Endothelial cell of umbilical vein (primary cell): ENCODE measurements around the gene DYNLT3. TPM values are rescaled to one million over a fixed set of nuclear protein-coding genes. Genes with fewer than 3 reads are reported as not detected.

ENCODE experiments used
- BruUV-seq: library from RNA; stranded (reverse); fragments of 400-500 nt; replicated peaks from 2 replicates; lab custom pipeline; 2021; lab: Mats Ljungman, UMichigan
- CTCF ChIA-PET: fragments of 300-600, 350-600 bp; sonication (Branson Sonifier 250); formaldehyde crosslinking; loops from one replicate; lab custom pipeline; 2021; ENCODE audit warnings: antibody characterized with exemption, inconsistent platforms; lab: Charles Lee
- POLR2A ChIA-PET: fragments of 300-600, 350-600 bp; sonication (Branson Sonifier 250); formaldehyde crosslinking; loops from one replicate; lab custom pipeline; 2021; ENCODE audit warnings: antibody characterized with exemption, inconsistent platforms; lab: Charles Lee
- DNase-seq: peaks from one replicate; pipeline ENCODE4 v3.0.0-alpha.2; 2011; ENCODE audit warnings: low read depth, low spot score
- FAIRE-seq: peaks from 2 replicates; lab custom pipeline; 2011; peaks lifted over from hg19 to GRCh38; lab: Jason Lieb, UNC
- H2AFZ ChIP-seq: 2 replicates; pipeline ENCODE4 v1.6.0; 2012; ENCODE audit warnings: low read depth, low read length, control low read depth, inconsistent platforms
- H3K27ac ChIP-seq: 2 replicates; pipeline ENCODE4 v1.5.1; 2011; ENCODE audit warnings: low read depth, mild to moderate bottlenecking, control low read depth, low read length, moderate library complexity; ENCODE audit not compliant: insufficient read depth
- H3K27me3 ChIP-seq, 2 experiments: 2 replicates each; pipeline versions ENCODE4 v1.6.0 to v1.6.1; 2011; ENCODE audit warnings: low read length in 2 of 2, mixed read lengths in 1 of 2; ENCODE audit not compliant: control insufficient read depth in 2 of 2, insufficient read depth in 2 of 2
- H3K36me3 ChIP-seq, 2 experiments: 2 replicates in 1 of 2; 3 replicates in 1 of 2; pipeline ENCODE4 v1.5.1; 2011; ENCODE audit warnings: low read length in 2 of 2, mild to moderate bottlenecking in 1 of 2, moderate library complexity in 1 of 2; ENCODE audit not compliant: control insufficient read depth in 2 of 2, insufficient read depth in 2 of 2; ENCODE audit errors: extremely low read depth in 1 of 2
- H3K4me1 ChIP-seq: 3 replicates; pipeline ENCODE4 v1.5.1; 2011; ENCODE audit warnings: mild to moderate bottlenecking, low read length; ENCODE audit not compliant: control insufficient read depth, insufficient read depth; ENCODE audit errors: extremely low read depth
- H3K4me2 ChIP-seq: 2 replicates; pipeline ENCODE4 v1.6.1; 2011; ENCODE audit warnings: low read length, control low read depth, mixed read lengths; ENCODE audit not compliant: insufficient read depth
- H3K4me3 ChIP-seq, 3 experiments: fragments of 200-600 bp in 1 of 3; sonication (generic), shearing (Covaris generic) in 1 of 3; replicated peaks in 1 of 3; 2 replicates each; pipeline ENCODE4 v1.5.1; 2011 to 2016; ENCODE audit warnings: control low read depth in 3 of 3, low read length in 3 of 3, mild to moderate bottlenecking in 2 of 3, inconsistent platforms in 1 of 3, low read depth in 1 of 3, moderate library complexity in 1 of 3; ENCODE audit not compliant: insufficient read depth in 1 of 3
- H3K79me2 ChIP-seq: 2 replicates; pipeline ENCODE4 v1.6.0; 2012; ENCODE audit warnings: low read length, inconsistent platforms; ENCODE audit not compliant: control insufficient read depth, insufficient read depth
- H3K9ac ChIP-seq: replicated peaks from 2 replicates; pipeline ENCODE3; 2011; ENCODE audit warnings: low read length, control low read depth; ENCODE audit not compliant: insufficient read depth; ENCODE audit errors: extremely low read depth
- H3K9me1 ChIP-seq: replicated peaks from 3 replicates; pipeline ENCODE4 v1.6.0; 2011; ENCODE audit warnings: mild to moderate bottlenecking, low read length; ENCODE audit not compliant: control insufficient read depth, insufficient read depth; ENCODE audit errors: extremely low read depth
- H3K9me3 ChIP-seq: replicated peaks from 2 replicates; pipeline ENCODE4 v1.5.1; 2012; ENCODE audit warnings: low read length, inconsistent platforms; ENCODE audit not compliant: control insufficient read depth, insufficient read depth
- H4K20me1 ChIP-seq: replicated peaks from 2 replicates; pipeline ENCODE3; 2011; ENCODE audit warnings: mild to moderate bottlenecking, low read length; ENCODE audit not compliant: control insufficient read depth, insufficient read depth; ENCODE audit errors: extremely low read depth
- EZH2 ChIP-seq: IDR thresholded peaks from 2 replicates; pipeline ENCODE4 v1.6.1; 2012; ENCODE audit warnings: borderline replicate concordance, low read depth, mild to moderate bottlenecking, moderate library complexity, low read length, inconsistent platforms; ENCODE audit not compliant: severe bottlenecking
- FOS ChIP-seq: IDR thresholded peaks from 2 replicates; pipeline ENCODE4 v1.6.1; 2011; ENCODE audit warnings: mild to moderate bottlenecking, low read length, moderate library complexity, borderline replicate concordance; ENCODE audit not compliant: insufficient read depth
- GATA2 ChIP-seq: IDR thresholded peaks from 2 replicates; pipeline ENCODE4 v1.7.0; 2011; ENCODE audit warnings: low read depth, mild to moderate bottlenecking, moderate library complexity, mixed read lengths, low read length; ENCODE audit not compliant: insufficient read length, insufficient read depth
- JUN ChIP-seq: IDR thresholded peaks from 2 replicates; pipeline ENCODE4 v1.6.1; 2011; ENCODE audit warnings: borderline replicate concordance, low read depth; ENCODE audit not compliant: insufficient read length, insufficient read depth
- MYC ChIP-seq: IDR thresholded peaks from one replicate; pipeline ENCODE4 v1.6.1; 2011; ENCODE audit warnings: mild to moderate bottlenecking, low read depth, low read length
- POLR2A ChIP-seq: IDR thresholded peaks from 2 replicates; pipeline ENCODE4 v1.6.1; 2012; ENCODE audit warnings: low read depth, mild to moderate bottlenecking, control low read depth, low read length
- POLR2AphosphoS5 ChIP-seq: IDR thresholded peaks from 2 replicates; pipeline ENCODE4 v1.6.1; 2012; ENCODE audit warnings: low read depth, mild to moderate bottlenecking, control low read depth, low read length, moderate library complexity; ENCODE audit not compliant: insufficient read depth
- dilution Hi-C: fragments of 300-500 bp; cut with MboI; formaldehyde crosslinking; loops from one replicate; pipeline ENCODE4 v1.15.0; 2019; ENCODE audit warnings: low sequenced_read_pairs; ENCODE audit not compliant: extremely low pct_ligation_motif_present
- intact Hi-C: fragments of 100-400 bp; cut with micrococcal nuclease; formaldehyde crosslinking; loops from one replicate; pipeline ENCODE4 v1.10.0; 2022
- polyA plus RNA-seq, 4 experiments: library from polyadenylated mRNA; depleted of rRNA in 3 of 4; stranded (reverse) in 3 of 4; unstranded in 1 of 4; fragments of >200 nt; gene quantifications; 2 replicates each; pipeline versions ENCODE4 v1.2.1 to v1.2.3, GENCODE V29; 2011 to 2012; ENCODE audit warnings: missing spikeins in 1 of 4
- total RNA-seq: library from RNA; stranded (reverse); gene quantifications from 2 replicates; pipeline ENCODE4 v1.2.3, GENCODE V29; 2021
- TF ChIP-seq, protein P1 (sequence below), 2 donors: IDR thresholded peaks; 1 replicate in 1 of 2; 2 replicates in 1 of 2; pipeline ENCODE4 v1.5.1; 2011; ENCODE audit warnings: low read length in 2 of 2, mild to moderate bottlenecking in 2 of 2, moderate library complexity in 2 of 2, control low read depth in 1 of 2, inconsistent platforms in 1 of 2, low read depth in 1 of 2; ENCODE audit not compliant: insufficient read depth in 1 of 2; ENCODE audit errors: extremely low read depth in 1 of 2
- TF ChIP-seq, protein P2 (sequence below): IDR thresholded peaks from 2 replicates; pipeline ENCODE4 v1.6.1; 2011; ENCODE audit not compliant: insufficient read depth, insufficient read length

Gene DYNLT3
- total and polyA plus RNA-seq, 2 donors (not counting 3 experiments of a cell fraction or from before 2014, with no cell fraction given): 9.3 to 22.8 TPM

DNA sequence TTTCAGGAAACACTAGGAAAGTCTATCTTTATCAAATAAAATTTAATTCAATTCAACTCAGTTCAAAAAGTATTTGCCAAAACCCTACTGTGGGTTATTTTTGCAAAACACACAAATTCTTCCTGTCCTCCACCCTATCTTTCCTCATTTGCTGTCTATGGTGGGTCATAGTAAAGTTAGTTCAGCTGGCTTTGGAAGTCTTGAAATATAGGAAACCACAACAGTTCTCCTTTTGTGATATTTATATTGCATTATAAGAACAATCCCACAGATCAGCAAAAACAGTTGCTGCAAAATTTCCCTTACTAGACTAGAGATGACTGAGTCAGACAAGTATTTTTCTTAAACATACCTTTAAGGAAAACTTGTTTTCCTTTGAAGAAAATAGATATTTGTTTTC, 45.3 kb downstream of the DYNLT3 start:
- Histone ChIP-seq H2AFZ (no peak overlapping the region), H4K20me1 (no peaks in the 10 kb centered on the region), H3K4me3 (no peak overlapping the region), H3K79me2 (no peaks in the 10 kb centered on the region), H3K27me3 (no peaks in the 10 kb centered on the region), H3K9ac (no peak overlapping the region), H3K9me1 (no peaks in the 10 kb centered on the region), H3K27ac (no peak overlapping the region), H3K9me3 (no peaks in the 10 kb centered on the region), H3K4me1 (no peaks in the 10 kb centered on the region), H3K4me2 (no peak overlapping the region), H3K36me3 (no peaks in the 10 kb centered on the region)
- no TSS peak for BruUV-seq
- intact Hi-C loops (no loop called here), dilution Hi-C loops (no loop called here)
- no peak for TF ChIP-seq EZH2
- TF ChIP-seq JUN: no peak
- no peak for TF ChIP-seq POLR2A
- TF ChIP-seq, protein P1, sequence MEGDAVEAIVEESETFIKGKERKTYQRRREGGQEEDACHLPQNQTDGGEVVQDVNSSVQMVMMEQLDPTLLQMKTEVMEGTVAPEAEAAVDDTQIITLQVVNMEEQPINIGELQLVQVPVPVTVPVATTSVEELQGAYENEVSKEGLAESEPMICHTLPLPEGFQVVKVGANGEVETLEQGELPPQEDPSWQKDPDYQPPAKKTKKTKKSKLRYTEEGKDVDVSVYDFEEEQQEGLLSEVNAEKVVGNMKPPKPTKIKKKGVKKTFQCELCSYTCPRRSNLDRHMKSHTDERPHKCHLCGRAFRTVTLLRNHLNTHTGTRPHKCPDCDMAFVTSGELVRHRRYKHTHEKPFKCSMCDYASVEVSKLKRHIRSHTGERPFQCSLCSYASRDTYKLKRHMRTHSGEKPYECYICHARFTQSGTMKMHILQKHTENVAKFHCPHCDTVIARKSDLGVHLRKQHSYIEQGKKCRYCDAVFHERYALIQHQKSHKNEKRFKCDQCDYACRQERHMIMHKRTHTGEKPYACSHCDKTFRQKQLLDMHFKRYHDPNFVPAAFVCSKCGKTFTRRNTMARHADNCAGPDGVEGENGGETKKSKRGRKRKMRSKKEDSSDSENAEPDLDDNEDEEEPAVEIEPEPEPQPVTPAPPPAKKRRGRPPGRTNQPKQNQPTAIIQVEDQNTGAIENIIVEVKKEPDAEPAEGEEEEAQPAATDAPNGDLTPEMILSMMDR (IDR thresholded peaks at IDR 0.05; ENCODE audit: extremely low read depth in 1 of 2, insufficient read depth in 1 of 2, low read depth in 1 of 2, low read length in 2 of 2): no peak
- no peak for DNase-seq
- POLR2A ChIA-PET: no interaction called here
- CTCF ChIA-PET: no interaction called here
- no peak for FAIRE-seq

DNA sequence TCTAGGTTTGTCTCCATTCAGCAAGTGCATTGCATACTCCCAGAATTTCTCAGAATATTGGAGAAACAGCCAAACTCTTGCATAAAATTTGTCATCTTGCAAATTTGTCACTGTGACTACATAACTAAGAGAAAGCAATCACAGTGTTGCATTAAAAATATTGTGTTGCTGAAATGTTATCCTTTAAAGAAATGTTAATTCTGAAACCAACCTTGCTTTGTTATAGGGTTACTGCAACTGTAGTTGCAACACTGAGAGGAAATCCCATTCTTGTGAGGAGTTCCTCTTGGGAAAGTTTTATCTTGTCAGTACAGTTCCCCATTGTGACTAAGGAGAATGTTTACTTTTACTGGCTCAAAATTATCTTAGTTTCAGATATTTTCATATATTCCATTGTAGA, 46.7 kb downstream of the DYNLT3 start:
- Histone ChIP-seq H3K79me2 (no peaks in the 10 kb centered on the region), H3K4me3 (no peak overlapping the region), H4K20me1 (no peaks in the 10 kb centered on the region), H3K9me1 (no peaks in the 10 kb centered on the region), H2AFZ (no peak overlapping the region), H3K27me3 (no peaks in the 10 kb centered on the region), H3K4me2 (no peak overlapping the region), H3K9ac (no peak overlapping the region), H3K27ac (no peak overlapping the region), H3K4me1 (no peaks in the 10 kb centered on the region), H3K36me3 (no peaks in the 10 kb centered on the region), H3K9me3 (no peaks in the 10 kb centered on the region)
- BruUV-seq: no TSS peak
- CTCF ChIA-PET: no interaction called here
- no peak for TF ChIP-seq POLR2AphosphoS5
- no peak for TF ChIP-seq FOS
- TF ChIP-seq POLR2A: no peak
- TF ChIP-seq, protein P2, sequence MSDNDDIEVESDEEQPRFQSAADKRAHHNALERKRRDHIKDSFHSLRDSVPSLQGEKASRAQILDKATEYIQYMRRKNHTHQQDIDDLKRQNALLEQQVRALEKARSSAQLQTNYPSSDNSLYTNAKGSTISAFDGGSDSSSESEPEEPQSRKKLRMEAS: no peak
- no peak for TF ChIP-seq MYC
- TF ChIP-seq, protein P1 (IDR thresholded peaks at IDR 0.05; ENCODE audit: extremely low read depth in 1 of 2, insufficient read depth in 1 of 2, low read depth in 1 of 2, low read length in 2 of 2): no peak
- TF ChIP-seq EZH2: no peak
- TF ChIP-seq GATA2: no peak
- TF ChIP-seq JUN: no peak
- POLR2A ChIA-PET: no interaction called here
- dilution Hi-C loops: no loop called here
- intact Hi-C loops: no loop called here
- FAIRE-seq: no peak
- no peak for DNase-seq
